WERI-Rb-1 (cell line): ENCODE results near the gene CHST11.

Experiments
- DNase-seq: peaks from one replicate; pipeline ENCODE4 v3.0.0-alpha.2; 2020
- H3K27ac ChIP-seq: fragments of 250-450 bp; sonication (Bioruptor Pico); 2 replicates; pipeline ENCODE4 v1.5.1; 2020; ENCODE audit warnings: mild to moderate bottlenecking, moderate library complexity
- H3K27me3 ChIP-seq: fragments of 250-450 bp; sonication (Bioruptor Pico); 2 replicates; pipeline ENCODE4 v1.5.1; 2021; ENCODE audit warnings: mild to moderate bottlenecking, low read depth, moderate library complexity; ENCODE audit not compliant: insufficient read depth, severe bottlenecking
- H3K36me3 ChIP-seq: fragments of 250-450 bp; sonication (Bioruptor Pico); 2 replicates; pipeline ENCODE4 v1.5.1; 2020; ENCODE audit warnings: mild to moderate bottlenecking, moderate library complexity
- H3K4me3 ChIP-seq: 2 replicates; pipeline ENCODE4 v1.5.1; 2011; ENCODE audit warnings: low read depth, mild to moderate bottlenecking, control low read depth, low read length
- H3K9me3 ChIP-seq: fragments of 250-450 bp; sonication (Bioruptor Pico); 2 replicates; pipeline ENCODE4 v1.5.1; 2021; ENCODE audit warnings: mild to moderate bottlenecking, moderate library complexity; ENCODE audit not compliant: severe bottlenecking
- TF ChIP-seq, protein P1 (sequence below): IDR thresholded peaks from 2 replicates; pipeline ENCODE4 v1.5.1; 2011; ENCODE audit warnings: low read depth, mild to moderate bottlenecking, control low read depth, inconsistent platforms, low read length

Gene CHST11

DNA sequence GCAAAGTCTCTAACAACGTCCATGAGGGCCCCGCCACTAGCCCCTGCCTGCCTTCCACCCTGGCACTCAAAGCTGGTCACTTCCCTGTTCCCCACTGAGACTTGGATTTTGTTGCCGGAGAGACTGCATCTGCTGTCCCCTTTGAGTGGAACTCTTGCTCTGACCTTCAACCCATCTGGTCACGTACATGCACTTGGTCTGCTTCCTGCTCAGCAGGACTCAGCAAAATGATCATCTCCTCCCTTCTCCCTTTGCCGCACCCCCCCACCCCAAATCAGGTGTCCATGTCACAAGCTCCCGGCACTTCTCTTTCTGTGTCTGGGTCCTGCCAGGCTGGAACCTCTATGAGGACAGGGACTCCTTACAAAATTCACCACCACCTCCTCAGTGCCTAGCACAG is 180.9 kb downstream of the CHST11 start:
- no peaks in the 10 kb centered on the region for H3K27me3 ChIP-seq
- H3K36me3 ChIP-seq: no peaks in the 10 kb centered on the region
- no peak overlapping the region for H3K4me3 ChIP-seq
- peaks cover 5% of the 10 kb centered on the region for H3K9me3 ChIP-seq
- no peak for DNase-seq
- H3K27ac ChIP-seq: no peak overlapping the region
- TF ChIP-seq, protein P1, sequence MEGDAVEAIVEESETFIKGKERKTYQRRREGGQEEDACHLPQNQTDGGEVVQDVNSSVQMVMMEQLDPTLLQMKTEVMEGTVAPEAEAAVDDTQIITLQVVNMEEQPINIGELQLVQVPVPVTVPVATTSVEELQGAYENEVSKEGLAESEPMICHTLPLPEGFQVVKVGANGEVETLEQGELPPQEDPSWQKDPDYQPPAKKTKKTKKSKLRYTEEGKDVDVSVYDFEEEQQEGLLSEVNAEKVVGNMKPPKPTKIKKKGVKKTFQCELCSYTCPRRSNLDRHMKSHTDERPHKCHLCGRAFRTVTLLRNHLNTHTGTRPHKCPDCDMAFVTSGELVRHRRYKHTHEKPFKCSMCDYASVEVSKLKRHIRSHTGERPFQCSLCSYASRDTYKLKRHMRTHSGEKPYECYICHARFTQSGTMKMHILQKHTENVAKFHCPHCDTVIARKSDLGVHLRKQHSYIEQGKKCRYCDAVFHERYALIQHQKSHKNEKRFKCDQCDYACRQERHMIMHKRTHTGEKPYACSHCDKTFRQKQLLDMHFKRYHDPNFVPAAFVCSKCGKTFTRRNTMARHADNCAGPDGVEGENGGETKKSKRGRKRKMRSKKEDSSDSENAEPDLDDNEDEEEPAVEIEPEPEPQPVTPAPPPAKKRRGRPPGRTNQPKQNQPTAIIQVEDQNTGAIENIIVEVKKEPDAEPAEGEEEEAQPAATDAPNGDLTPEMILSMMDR: no peak

DNA sequence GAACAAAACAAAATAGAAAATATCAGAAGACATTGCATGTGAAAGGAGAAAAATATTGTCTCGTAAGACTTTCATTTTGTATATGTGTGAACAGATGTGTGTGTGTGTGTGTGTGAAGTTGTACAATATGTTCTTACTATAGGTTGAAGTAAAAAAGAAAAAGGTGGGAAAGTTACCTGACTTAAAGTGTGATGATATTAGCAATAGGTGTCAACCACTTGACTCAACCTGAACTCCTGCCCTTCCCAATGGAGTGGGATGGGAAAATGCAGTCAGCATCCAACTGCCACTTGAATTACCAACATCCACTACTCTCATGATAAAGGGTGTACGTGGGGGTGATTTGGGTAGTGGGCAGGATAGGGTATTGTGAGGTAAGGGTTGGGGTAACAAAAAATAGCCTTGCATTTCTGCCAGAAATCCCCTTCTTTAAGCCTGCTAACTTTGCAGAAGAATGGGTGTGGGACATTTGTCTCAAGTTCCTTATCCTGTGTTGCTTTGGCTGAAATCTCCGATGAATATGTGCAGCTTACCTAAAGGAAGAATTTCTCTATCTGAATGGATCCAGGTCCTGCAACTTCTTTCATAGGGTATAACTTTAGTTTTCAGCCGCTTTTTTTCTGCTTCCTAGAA is 181.6 kb downstream of the CHST11 start:
- H3K27ac ChIP-seq: no peak overlapping the region
- H3K36me3 ChIP-seq: no peaks in the 10 kb centered on the region
- no peak overlapping the region for H3K4me3 ChIP-seq
- no peak for DNase-seq
- peaks cover 5% of the 10 kb centered on the region for H3K9me3 ChIP-seq
- no peaks in the 10 kb centered on the region for H3K27me3 ChIP-seq
- TF ChIP-seq, protein P1: no peak

DNA sequence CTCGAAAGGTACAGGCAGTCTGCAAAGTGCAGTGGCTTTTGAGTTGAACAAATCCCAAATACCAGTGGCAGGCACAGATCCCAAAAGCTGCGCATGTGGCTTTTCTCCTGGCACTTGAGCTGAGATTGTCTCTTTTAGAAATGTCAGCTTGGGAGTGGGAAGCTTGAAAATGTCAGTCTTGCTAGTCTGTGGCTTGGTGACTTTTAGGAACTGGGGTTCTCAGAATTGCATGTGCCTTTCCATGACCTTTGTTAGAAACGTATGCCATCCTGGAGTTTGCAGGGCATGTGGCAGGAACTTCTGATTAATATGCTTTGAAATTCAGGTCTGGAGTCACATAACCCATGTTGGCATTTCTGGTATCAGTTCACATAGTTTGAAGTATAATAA is 182.1 kb downstream of the CHST11 start:
- Histone ChIP-seq H3K27me3 (no peaks in the 10 kb centered on the region), H3K36me3 (no peaks in the 10 kb centered on the region), H3K9me3 (peaks cover 5% of the 10 kb centered on the region), H3K4me3 (no peak overlapping the region), H3K27ac (no peak overlapping the region)
- no peak for DNase-seq
- TF ChIP-seq, protein P1: no peak

DNA sequence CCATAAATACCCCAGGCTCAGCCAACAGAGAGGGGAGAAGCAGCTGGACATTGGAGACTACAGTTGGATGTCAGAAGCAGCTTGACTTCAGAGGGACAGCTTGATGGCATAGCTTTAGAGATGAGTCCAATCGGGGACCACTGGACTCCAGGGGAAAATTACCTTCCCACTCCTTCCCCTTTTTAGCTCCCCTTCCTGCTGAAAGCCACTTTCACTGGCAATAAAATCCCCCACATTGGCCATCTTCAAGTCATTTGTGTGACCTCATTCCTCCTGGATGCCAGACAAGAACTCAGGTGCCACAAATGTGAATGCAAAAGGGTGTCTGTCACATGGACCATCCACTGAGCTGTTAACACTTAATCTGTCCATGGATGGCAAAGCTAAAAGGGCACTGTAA is 184.2 kb downstream of the CHST11 start:
- TF ChIP-seq, protein P1: no peak
- Histone ChIP-seq H3K27ac (no peak overlapping the region), H3K4me3 (no peak overlapping the region), H3K9me3 (peaks cover 5% of the 10 kb centered on the region), H3K36me3 (no peaks in the 10 kb centered on the region), H3K27me3 (no peaks in the 10 kb centered on the region)
- DNase-seq: no peak

DNA sequence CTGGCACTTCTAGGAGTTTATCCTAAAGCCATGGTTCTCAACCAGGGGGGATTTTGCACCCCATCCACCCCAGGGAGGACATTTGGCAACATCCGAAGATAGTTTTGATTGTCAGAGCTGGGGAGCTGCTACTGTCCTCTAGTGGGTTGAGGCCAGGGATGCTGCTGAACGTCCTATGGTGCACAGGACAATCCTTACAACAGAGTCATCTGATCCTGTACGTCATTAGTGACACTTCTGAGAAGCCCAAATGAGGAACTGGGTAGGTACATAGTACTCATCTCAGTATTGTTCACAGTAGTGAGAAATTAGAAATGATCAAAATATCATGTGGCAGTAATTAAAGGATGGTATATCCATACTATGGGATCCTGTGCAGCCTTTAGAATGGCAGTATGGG is 185.1 kb downstream of the CHST11 start:
- no peaks in the 10 kb centered on the region for H3K27me3 ChIP-seq
- no peak for DNase-seq
- H3K9me3 ChIP-seq: peaks cover 5% of the 10 kb centered on the region
- H3K27ac ChIP-seq: no peak overlapping the region
- TF ChIP-seq, protein P1: no peak
- no peaks in the 10 kb centered on the region for H3K36me3 ChIP-seq
- H3K4me3 ChIP-seq: no peak overlapping the region
